ENCODE results near the gene LRRC8C.

The LRRC8C gene

GRCh38 chr1:89723863-89724262 lies 90.9 kb downstream of the LRRC8C start:
- FAIRE-seq (no peak), DNase-seq (ENCODE audit: insufficient read length, low spot score) (no peak)
- TF ChIP-seq POLR2A (IDR thresholded peaks at IDR 0.05; ENCODE audit: low read depth, low read length), result no peak

GRCh38 chr1:89724369-89725010 lies 91.6 kb downstream of the LRRC8C start:
- peak; percentile 50 for FAIRE-seq

GRCh38 chr1:89725011-89725370 lies 92.1 kb downstream of the LRRC8C start:
- no peak for TF ChIP-seq POLR2A (IDR thresholded peaks at IDR 0.05; ENCODE audit: low read depth, low read length)
- DNase-seq (ENCODE audit: insufficient read length, low spot score), result no peak

More at GRCh38 chr1:89724369-89725010, 91.6 kb downstream of the LRRC8C start:
- TF ChIP-seq POLR2A (IDR thresholded peaks at IDR 0.05; ENCODE audit: low read depth, low read length), result no peak
- peak; percentile 31 for DNase-seq (ENCODE audit: insufficient read length, low spot score)

GRCh38 chr1:89725631-89726030 lies 92.7 kb downstream of the LRRC8C start:
- no peak for FAIRE-seq
- no peak for DNase-seq (ENCODE audit: insufficient read length, low spot score)
- no peak for TF ChIP-seq POLR2A (IDR thresholded peaks at IDR 0.05; ENCODE audit: low read depth, low read length)

More at GRCh38 chr1:89725011-89725370, 92.1 kb downstream of the LRRC8C start:
- FAIRE-seq, result no peak

- DNase-seq (ENCODE audit: insufficient read length, low spot score) (no peak), FAIRE-seq (no peak)
- TF ChIP-seq POLR2A (IDR thresholded peaks at IDR 0.05; ENCODE audit: low read depth, low read length), result no peak
Measured at GRCh38 chr1:89727517-89728312, 94.8 kb downstream of the LRRC8C start.

GRCh38 chr1:89728381-89728780 lies 95.5 kb downstream of the LRRC8C start:
- TF ChIP-seq POLR2A (IDR thresholded peaks at IDR 0.05; ENCODE audit: low read depth, low read length), result no peak
- no peak for FAIRE-seq

GRCh38 chr1:89732206-89732605 lies 99.3 kb downstream of the LRRC8C start:
- TF ChIP-seq POLR2A (IDR thresholded peaks at IDR 0.05; ENCODE audit: low read depth, low read length), result no peak
- FAIRE-seq (no peak), DNase-seq (ENCODE audit: insufficient read length, low spot score) (no peak)

More at GRCh38 chr1:89728381-89728780, 95.5 kb downstream of the LRRC8C start:
- DNase-seq (ENCODE audit: insufficient read length, low spot score), result no peak

- FAIRE-seq (no peak), DNase-seq (ENCODE audit: insufficient read length, low spot score) (no peak)
- no peak for TF ChIP-seq POLR2A (IDR thresholded peaks at IDR 0.05; ENCODE audit: low read depth, low read length)
Measured at GRCh38 chr1:89732643-89733222, 99.8 kb downstream of the LRRC8C start.

- no peak for DNase-seq (ENCODE audit: insufficient read length, low spot score)
- no peak for TF ChIP-seq POLR2A (IDR thresholded peaks at IDR 0.05; ENCODE audit: low read depth, low read length)
- no peak for FAIRE-seq
Measured at GRCh38 chr1:89733748-89734147, 100.8 kb downstream of the LRRC8C start.

- no peak for FAIRE-seq
- DNase-seq (ENCODE audit: insufficient read length, low spot score), result no peak
Measured at GRCh38 chr1:89734442-89734841, 101.5 kb downstream of the LRRC8C start.

GRCh38 chr1:89735479-89735878 lies 102.6 kb downstream of the LRRC8C start:
- no peak for TF ChIP-seq POLR2A (IDR thresholded peaks at IDR 0.05; ENCODE audit: low read depth, low read length)
- DNase-seq (ENCODE audit: insufficient read length, low spot score), result no peak
- FAIRE-seq, result no peak

More at GRCh38 chr1:89734442-89734841, 101.5 kb downstream of the LRRC8C start:
- no peak for TF ChIP-seq POLR2A (IDR thresholded peaks at IDR 0.05; ENCODE audit: low read depth, low read length)

- FAIRE-seq (no peak), DNase-seq (ENCODE audit: insufficient read length, low spot score) (no peak)
Measured at GRCh38 chr1:89736937-89737733, 104.2 kb downstream of the LRRC8C start.

GRCh38 chr1:89737985-89738510 lies 105.1 kb downstream of the LRRC8C start:
- no peak for TF ChIP-seq POLR2A (IDR thresholded peaks at IDR 0.05; ENCODE audit: low read depth, low read length)
- DNase-seq (ENCODE audit: insufficient read length, low spot score) (no peak), FAIRE-seq (no peak)

More at GRCh38 chr1:89736937-89737733, 104.2 kb downstream of the LRRC8C start:
- no peak for TF ChIP-seq POLR2A (IDR thresholded peaks at IDR 0.05; ENCODE audit: low read depth, low read length)

Data from H54 (cell line).